Endothelial cell of hepatic sinusoid (primary cell): ENCODE measurements around the gene FCER1A.
"Not testable (repeated sequence)": the region's sequence is repeated elsewhere in the genome, so short reads cannot be mapped to it uniquely, and the experiment has no call there.

ENCODE experiments used
- in situ Hi-C: cut with HindIII; loops from 2 replicates; pipeline ENCODE4 v1.10.0; 2017; ENCODE audit warnings: low sequenced_read_pairs

The FCER1A gene

DNA sequence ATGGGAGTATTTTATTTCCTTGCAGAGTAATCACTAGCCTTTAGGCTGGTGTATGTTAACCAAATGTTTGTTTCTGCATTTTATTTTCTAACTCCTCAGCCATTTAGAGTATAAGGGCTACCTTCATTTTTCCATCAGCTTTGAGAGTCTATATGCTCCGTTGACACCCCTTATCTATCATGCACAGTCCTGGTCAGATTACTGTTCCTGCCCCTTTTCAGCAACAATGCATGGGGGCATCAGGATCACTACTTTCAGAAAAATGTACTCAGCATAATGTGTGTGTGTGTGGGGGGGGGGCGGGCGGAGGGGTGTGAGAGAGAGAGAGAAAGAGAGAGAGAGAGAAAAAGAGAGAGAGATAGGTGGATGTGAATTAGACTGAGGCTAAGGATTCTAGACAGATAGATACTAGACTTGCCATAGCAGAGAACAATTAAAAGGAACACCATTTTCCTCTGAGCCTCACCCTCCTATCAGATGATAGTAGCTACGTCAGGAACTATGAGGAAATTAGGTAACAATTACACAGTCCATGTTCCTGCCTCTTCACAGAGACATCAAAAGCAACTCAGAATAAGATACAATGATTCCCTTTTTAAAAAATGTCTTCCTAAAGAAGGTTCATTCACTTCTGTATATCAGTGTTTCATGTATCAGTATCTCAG is 40.8 kb downstream of the FCER1A start:
- in situ Hi-C loops, result loop anchor here (5.0 kb wide), 1 partner anchor 49 kb away; no protein-coding TSS in a partner anchor

- in situ Hi-C loops, result not testable (repeated sequence)
Measured at GRCh38 chr1:159349374-159349773, 47.2 kb downstream of the FCER1A start.

- in situ Hi-C loops, result no loop called here
Measured at GRCh38 chr1:159352436-159352835, 50.3 kb downstream of the FCER1A start.
